GM23338 (cell line): Measurements from ENCODE around the gene SEMA4A. TPM values are rescaled to one million over a fixed set of nuclear protein-coding genes. Genes with fewer than 3 reads are reported as not detected.

Experiments used
- ATAC-seq: fragments of 200-7000 bp; cut with Tn5 transposase; 3 replicates; pipeline ENCODE4 v1.9.1; 2020
- DNase-seq: peaks from one replicate; pipeline ENCODE4 v3.0.0-alpha.2; 2015; ENCODE audit warnings: low spot score
- H2AFZ ChIP-seq: fragments of 200-600 bp; sonication (generic); 2 replicates; pipeline ENCODE4 v1.8.0; 2016; ENCODE audit warnings: antibody characterized with exemption, mild to moderate bottlenecking, moderate library complexity
- H3F3A ChIP-seq: fragments of 200-600 bp; sonication (generic); replicated peaks from 2 replicates; pipeline ENCODE4 v1.8.0; 2017; ENCODE audit warnings: antibody characterized with exemption, mixed run types, low read depth
- H3K27ac ChIP-seq: fragments of 200-600 bp; sonication (generic); 2 replicates; pipeline ENCODE4 v1.6.1; 2016; ENCODE audit warnings: low read depth
- H3K27me3 ChIP-seq: fragments of 200-600 bp; sonication (generic); 2 replicates; pipeline ENCODE4 v1.8.0; 2016; ENCODE audit warnings: mild to moderate bottlenecking, mixed run types, moderate library complexity; ENCODE audit not compliant: insufficient read depth
- H3K36me3 ChIP-seq: fragments of 200-600 bp; sonication (generic); 2 replicates; pipeline ENCODE4 v1.8.0; 2016; ENCODE audit warnings: mild to moderate bottlenecking; ENCODE audit not compliant: insufficient read depth
- H3K4me1 ChIP-seq: fragments of 200-600 bp; sonication (generic); 2 replicates; pipeline ENCODE4 v1.8.0; 2016; ENCODE audit warnings: mild to moderate bottlenecking, moderate library complexity; ENCODE audit not compliant: insufficient read depth
- H3K4me2 ChIP-seq: fragments of 200-600 bp; sonication (generic); 2 replicates; pipeline ENCODE4 v1.7.1; 2017; ENCODE audit warnings: mixed run types
- H3K4me3 ChIP-seq: fragments of 200-600 bp; sonication (generic); 2 replicates; pipeline ENCODE4 v1.6.1; 2016; ENCODE audit warnings: mixed run types
- H3K79me2 ChIP-seq: fragments of 200-600 bp; sonication (generic); replicated peaks from 2 replicates; pipeline ENCODE4 v1.8.0; 2017; ENCODE audit warnings: mild to moderate bottlenecking; ENCODE audit not compliant: insufficient read depth
- H3K9me2 ChIP-seq: fragments of 200-600 bp; sonication (generic); 2 replicates; pipeline ENCODE4 v1.8.0; 2017; ENCODE audit not compliant: insufficient read depth
- H4K20me1 ChIP-seq: fragments of 200-600 bp; sonication (generic); replicated peaks from 2 replicates; pipeline ENCODE4 v1.8.0; 2017; ENCODE audit warnings: mild to moderate bottlenecking; ENCODE audit not compliant: insufficient read depth
- H3K27ac Mint-ChIP-seq: 2 replicates; pipeline ENCODE4 v1.8.0; 2020; ENCODE audit warnings: inconsistent platforms, mild to moderate bottlenecking, moderate library complexity, mixed read lengths
- H3K27me3 Mint-ChIP-seq: 3 replicates; pipeline ENCODE4 v1.8.0; 2022; ENCODE audit warnings: low read depth, mild to moderate bottlenecking, moderate library complexity, mixed read lengths, inconsistent platforms; ENCODE audit not compliant: insufficient read depth, poor library complexity
- H3K36me3 Mint-ChIP-seq: 3 replicates; pipeline ENCODE4 v1.8.0; 2021; ENCODE audit warnings: low read depth, mild to moderate bottlenecking, inconsistent platforms, moderate library complexity, mixed read lengths
- H3K4me1 Mint-ChIP-seq: 3 replicates; pipeline ENCODE4 v1.8.0; 2020; ENCODE audit warnings: mild to moderate bottlenecking, inconsistent platforms, mixed read lengths
- H3K4me3 Mint-ChIP-seq: 3 replicates; pipeline ENCODE4 v1.8.0; 2021; ENCODE audit warnings: moderate library complexity, mild to moderate bottlenecking, inconsistent platforms, mixed read lengths
- H3K9me3 Mint-ChIP-seq: 3 replicates; pipeline ENCODE4 v1.8.0; 2020; ENCODE audit warnings: moderate library complexity, mild to moderate bottlenecking, inconsistent platforms, mixed read lengths
- CREB1 ChIP-seq: fragments of 250-450 bp; sonication (Bioruptor Pico); IDR thresholded peaks from 2 replicates; pipeline ENCODE4 v1.5.0; 2020; ENCODE audit warnings: low read depth, mild to moderate bottlenecking, moderate library complexity
- CTCF ChIP-seq, 2 experiments: fragments of 200-600 bp in 1 of 2; sonication (generic) in 1 of 2; conservative IDR thresholded peaks; 2 replicates each; pipeline versions ENCODE4 v1.5.1 to v1.6.1; 2016 to 2017; ENCODE audit warnings: antibody characterized with exemption in 2 of 2, low read depth in 2 of 2, mild to moderate bottlenecking in 2 of 2, moderate library complexity in 1 of 2
- ETS1 ChIP-seq: IDR thresholded peaks from 2 replicates; pipeline ENCODE4 v1.6.1; 2016; ENCODE audit warnings: antibody characterized with exemption
- EZH2 ChIP-seq: fragments of 200-600 bp; sonication (generic); IDR thresholded peaks from one replicate; pipeline ENCODE4 v1.8.0; 2017; ENCODE audit warnings: antibody characterized with exemption, mild to moderate bottlenecking, low read depth; ENCODE audit not compliant: unreplicated experiment
- EZH2phosphoT487 ChIP-seq: fragments of 200-600 bp; sonication (generic); IDR thresholded peaks from one replicate; pipeline ENCODE4 v1.8.1; 2018; ENCODE audit warnings: antibody characterized with exemption; ENCODE audit not compliant: unreplicated experiment
- JUNB ChIP-seq: IDR thresholded peaks from one replicate; pipeline ENCODE4 v1.6.1; 2016; ENCODE audit warnings: antibody characterized with exemption; ENCODE audit not compliant: unreplicated experiment
- NANOG ChIP-seq: IDR thresholded peaks from 2 replicates; pipeline ENCODE4 v1.6.1; 2016; ENCODE audit warnings: antibody characterized with exemption, borderline replicate concordance
- POLR2AphosphoS5 ChIP-seq: IDR thresholded peaks from 2 replicates; pipeline ENCODE4 v1.6.1; 2016; ENCODE audit warnings: antibody characterized with exemption, low read depth
- REST ChIP-seq: IDR thresholded peaks from one replicate; pipeline ENCODE4 v1.6.1; 2018; ENCODE audit warnings: antibody characterized with exemption; ENCODE audit not compliant: unreplicated experiment
- STAT1 ChIP-seq: IDR thresholded peaks from one replicate; pipeline ENCODE4 v1.6.1; 2016; ENCODE audit warnings: antibody characterized with exemption; ENCODE audit not compliant: unreplicated experiment
- ZNF114 ChIP-seq: fragments of 250-450 bp; sonication (Bioruptor Pico); IDR thresholded peaks from 2 replicates; pipeline ENCODE4 v1.5.0; 2020; ENCODE audit warnings: mild to moderate bottlenecking, moderate library complexity
- ZNF331 ChIP-seq: fragments of 250-450 bp; sonication (Bioruptor Pico); IDR thresholded peaks from 2 replicates; pipeline ENCODE4 v1.5.0; 2020; ENCODE audit warnings: low read depth, mild to moderate bottlenecking, moderate library complexity
- polyA plus RNA-seq: library from polyadenylated mRNA; unstranded; fragments of >200 nt; fragmentation: Nextera tagmentation; extraction: Ambion mirVana; gene quantifications from 2 replicates; pipeline ENCODE4 v1.2.1, GENCODE V29; 2016
- total RNA-seq: library from RNA; depleted of rRNA; stranded (reverse); fragments of >200 nt; shearing (Covaris generic); gene quantifications from 2 replicates; pipeline ENCODE4 v1.2.3, GENCODE V29; 2014

SEMA4A gene
- total and polyA plus RNA-seq, 2 experiments from 2014 or later, result 5.5 to 20.2 TPM

GRCh38 chr1:156195853-156196252, 42.5 kb downstream of the SEMA4A start:
- Histone ChIP-seq H3K4me3 (no peak overlapping the region), H3K27me3 (no peaks in the 10 kb centered on the region), H4K20me1 (peaks cover 7% of the 10 kb centered on the region), H3K9me2 (no peaks in the 10 kb centered on the region), H3K79me2 (peaks cover 60% of the 10 kb centered on the region), H3F3A (0 out of 2 replicates have a peak, but pooled peaks cover 15% of the 10 kb centered on the region), H3K36me3 (no peaks in the 10 kb centered on the region; the same call in 1 of the 2 replicates), H2AFZ (no peak overlapping the region), H3K4me2 (0 out of 2 replicates have a peak overlapping the region, but pooled peaks have one; percentile 32), H3K27ac (no peak overlapping the region), H3K4me1 (peaks cover 13% of the 10 kb centered on the region)
- H3K36me3 Mint-ChIP-seq, result peaks cover 22% of the 10 kb centered on the region
- H3K4me1 Mint-ChIP-seq, result peaks cover 31% of the 10 kb centered on the region
- ATAC-seq (no peak), DNase-seq (no peak)
- no peak for TF ChIP-seq EZH2
- no peak for TF ChIP-seq JUNB
- TF ChIP-seq ETS1, result no peak
- no peak for TF ChIP-seq CTCF (conservative IDR thresholded peaks at IDR 0.05; ENCODE audit: low read depth in 2 of 2)
- TF ChIP-seq NANOG, result no peak
- no peak for TF ChIP-seq CREB1 (CRISPR knock-in tag)
- no peak for TF ChIP-seq ZNF114
- TF ChIP-seq EZH2phosphoT487, result no peak
- no peak for TF ChIP-seq POLR2AphosphoS5
- TF ChIP-seq REST, result no peak
- no peak for TF ChIP-seq STAT1
- no peak for TF ChIP-seq ZNF331
- H3K27me3 Mint-ChIP-seq, result peaks cover 14% of the 10 kb centered on the region
- H3K27ac Mint-ChIP-seq, result no peak overlapping the region
- no peaks in the 10 kb centered on the region; the same call in 2 of the 3 replicates for H3K9me3 Mint-ChIP-seq
- H3K4me3 Mint-ChIP-seq, result peak overlapping the region; percentile 46
